Urinary bladder (tissue), 4 donors: ENCODE results near the gene AP3D1. TPM values are rescaled to one million over a fixed set of nuclear protein-coding genes. Genes with fewer than 3 reads are reported as not detected.

Experiments
- DNase-seq: peaks from one replicate; pipeline ENCODE4 v3.0.0-alpha.2; 2015; ENCODE audit errors: extremely low spot score
- H3K27ac ChIP-seq: one replicate; pipeline ENCODE4 v1.5.1; 2013; ENCODE audit warnings: low read depth, mild to moderate bottlenecking, moderate library complexity
- H3K36me3 ChIP-seq: one replicate; pipeline ENCODE4 v1.6.1; 2013; ENCODE audit warnings: mild to moderate bottlenecking, moderate library complexity; ENCODE audit not compliant: insufficient read depth
- H3K4me1 ChIP-seq: one replicate; pipeline ENCODE4 v1.6.1; 2013; ENCODE audit warnings: mild to moderate bottlenecking, moderate library complexity; ENCODE audit not compliant: insufficient read depth
- H3K4me3 ChIP-seq: one replicate; pipeline ENCODE4 v1.5.1; 2013; ENCODE audit warnings: low read depth, low read length
- WGBS: extraction: QIAGEN DNeasy Blood & Tissue Kit; methylation state at CpG from one replicate; pipeline ENCODE4 v1.1.7; 2013; 5-methylcytosine and 5-hydroxymethylcytosine counted together
- polyA plus RNA-seq: library from polyadenylated mRNA; stranded (reverse); fragments of 200-250 nt; gene quantifications from one replicate; pipeline ENCODE4 v1.2.3, GENCODE V29; 2013
- total RNA-seq: library from RNA; depleted of rRNA; stranded (reverse); fragments of >200 nt; gene quantifications from one replicate; pipeline ENCODE4 v1.2.3, GENCODE V29; 2014
- donor health status: healthy with polysubstance abuse.
- donor health status: healthy.

Gene AP3D1
- total and polyA plus RNA-seq, 2 donors = 48.9 to 87.8 TPM

- H3K27ac ChIP-seq = no peak overlapping the region
- WGBS = 94% methylated on average over 37 of the region's 37 CpGs
- DNase-seq = no peak
- peaks cover 4% of the 10 kb centered on the region for H3K36me3 ChIP-seq
- H3K4me1 ChIP-seq = no peaks in the 10 kb centered on the region
- H3K4me3 ChIP-seq = no peak overlapping the region
These were observed 39.6 kb upstream of the AP3D1 start for GRCh38 chr19:2190848-2191455.

GRCh38 chr19:2189880-2190279 lies 38.5 kb upstream of the AP3D1 start:
- H3K4me1 ChIP-seq = no peaks in the 10 kb centered on the region
- DNase-seq = no peak
- WGBS = 87% methylated on average over 16 of the region's 16 CpGs
- H3K4me3 ChIP-seq = no peak overlapping the region
- H3K27ac ChIP-seq = no peak overlapping the region
- peaks cover 4% of the 10 kb centered on the region for H3K36me3 ChIP-seq

GRCh38 chr19:2188708-2189385 lies 37.5 kb upstream of the AP3D1 start:
- H3K27ac ChIP-seq = no peak overlapping the region
- peaks cover 5% of the 10 kb centered on the region for H3K36me3 ChIP-seq
- H3K4me1 ChIP-seq = no peaks in the 10 kb centered on the region
- H3K4me3 ChIP-seq = no peak overlapping the region
- DNase-seq = no peak
- WGBS = 93% methylated on average over 19 of the region's 19 CpGs

GRCh38 chr19:2187159-2187558 lies 35.8 kb upstream of the AP3D1 start:
- Histone ChIP-seq H3K4me3 (no peak overlapping the region), H3K27ac (no peak overlapping the region), H3K36me3 (peaks cover 5% of the 10 kb centered on the region), H3K4me1 (no peaks in the 10 kb centered on the region)
- WGBS = 76% methylated on average over 13 of the region's 13 CpGs
- no peak for DNase-seq

- H3K4me3 ChIP-seq = no peak overlapping the region
- peaks cover 4% of the 10 kb centered on the region for H3K36me3 ChIP-seq
- 25% methylated on average over 28 of the region's 28 CpGs for WGBS
- no peaks in the 10 kb centered on the region for H3K4me1 ChIP-seq
- peak overlapping the region; percentile 44 for H3K27ac ChIP-seq
- DNase-seq = peak; percentile 62
These were observed 34.9 kb upstream of the AP3D1 start for GRCh38 chr19:2186071-2186846.

GRCh38 chr19:2185734-2186070 lies 34.3 kb upstream of the AP3D1 start:
- no peaks in the 10 kb centered on the region for H3K4me1 ChIP-seq
- peaks cover 2% of the 10 kb centered on the region for H3K36me3 ChIP-seq
- H3K27ac ChIP-seq = no peak overlapping the region
- no peak for DNase-seq
- WGBS = 24% methylated on average over 11 of the region's 11 CpGs
- H3K4me3 ChIP-seq = no peak overlapping the region

- peaks cover 2% of the 10 kb centered on the region for H3K36me3 ChIP-seq
- H3K27ac ChIP-seq = no peak overlapping the region
- H3K4me1 ChIP-seq = no peaks in the 10 kb centered on the region
- DNase-seq = no peak
- no peak overlapping the region for H3K4me3 ChIP-seq
- WGBS = 93% methylated on average over 22 of the region's 22 CpGs
These were observed 33.1 kb upstream of the AP3D1 start for GRCh38 chr19:2184422-2184975.

GRCh38 chr19:2181633-2181997 lies 30.2 kb upstream of the AP3D1 start:
- peaks cover 2% of the 10 kb centered on the region for H3K36me3 ChIP-seq

GRCh38 chr19:2180881-2181632 lies 29.7 kb upstream of the AP3D1 start:
- WGBS = 72% methylated on average over 22 of the region's 22 CpGs
- no peak for DNase-seq
- no peak overlapping the region for H3K27ac ChIP-seq
- H3K36me3 ChIP-seq = peaks cover 2% of the 10 kb centered on the region
- H3K4me1 ChIP-seq = no peaks in the 10 kb centered on the region
- no peak overlapping the region for H3K4me3 ChIP-seq

More at GRCh38 chr19:2181633-2181997, 30.2 kb upstream of the AP3D1 start:
- no peak overlapping the region for H3K4me3 ChIP-seq
- H3K4me1 ChIP-seq = no peaks in the 10 kb centered on the region
- H3K27ac ChIP-seq = no peak overlapping the region
- WGBS = 29% methylated on average over 9 of the region's 9 CpGs
- no peak for DNase-seq

GRCh38 chr19:2180114-2180513 lies 28.7 kb upstream of the AP3D1 start:
- 93% methylated on average over 19 of the region's 19 CpGs for WGBS
- Histone ChIP-seq H3K27ac (no peak overlapping the region), H3K4me1 (no peaks in the 10 kb centered on the region), H3K36me3 (peaks cover 2% of the 10 kb centered on the region), H3K4me3 (no peak overlapping the region)
- DNase-seq = no peak

GRCh38 chr19:2179095-2179494 lies 27.7 kb upstream of the AP3D1 start:
- Histone ChIP-seq H3K4me1 (no peaks in the 10 kb centered on the region), H3K4me3 (no peak overlapping the region), H3K36me3 (peaks cover under 1% of the 10 kb centered on the region), H3K27ac (no peak overlapping the region)
- DNase-seq = no peak
- WGBS = 95% methylated on average over 17 of the region's 17 CpGs

GRCh38 chr19:2176337-2176994 lies 25.1 kb upstream of the AP3D1 start:
- H3K36me3 ChIP-seq = no peaks in the 10 kb centered on the region
- no peaks in the 10 kb centered on the region for H3K4me1 ChIP-seq
- 85% methylated on average over 22 of the region's 22 CpGs for WGBS
- no peak overlapping the region for H3K27ac ChIP-seq
- no peak overlapping the region for H3K4me3 ChIP-seq
- DNase-seq = no peak

- H3K36me3 ChIP-seq = no peaks in the 10 kb centered on the region
- H3K4me1 ChIP-seq = no peaks in the 10 kb centered on the region
- WGBS = 82% methylated on average over 14 of the region's 14 CpGs
- H3K27ac ChIP-seq = no peak overlapping the region
- H3K4me3 ChIP-seq = no peak overlapping the region
- no peak for DNase-seq
These were observed 24.4 kb upstream of the AP3D1 start for GRCh38 chr19:2175742-2176141.
